ENCODE measurements around the gene SMIM31.
A peak's percentile ranks its signal among the peaks of the same experiment; 100 is the strongest.

Gene SMIM31

DNA sequence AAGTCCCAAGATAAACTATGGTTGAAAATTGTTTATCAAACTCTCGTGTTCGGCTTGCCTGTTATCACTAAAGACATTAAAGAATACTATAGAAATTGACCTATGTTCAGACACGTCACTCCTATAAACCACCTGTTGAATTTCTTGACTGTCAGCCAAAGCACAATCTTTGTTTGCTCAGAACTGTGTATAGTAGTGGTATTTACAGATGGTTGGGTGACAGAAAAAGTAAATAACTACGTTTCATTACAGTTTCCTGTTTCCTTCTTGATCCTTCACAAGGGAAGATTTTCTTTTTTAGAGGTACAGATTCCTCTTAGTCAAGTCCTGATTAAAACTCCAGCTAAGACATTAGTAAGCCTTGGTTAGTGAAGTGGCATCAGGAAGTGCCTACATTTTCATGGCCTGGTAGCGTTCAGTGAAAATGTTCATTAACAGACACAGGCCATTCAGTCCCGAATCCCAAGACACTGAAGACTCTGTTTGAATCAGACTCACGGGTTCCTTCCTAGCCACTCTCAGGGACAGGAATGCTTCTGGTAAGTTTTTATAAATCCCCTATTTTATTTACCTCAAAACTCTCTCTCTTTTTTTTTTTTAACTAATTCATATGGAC, at the start of gene SMIM31:
Gene SMIM31 (plus strand): TSS at position 259 of the 616 bp plus-strand sequence. CDS start 16,313 bp downstream, outside the sequence.
- no peak for DNase-seq (ENCODE audit: low read depth)

DNA sequence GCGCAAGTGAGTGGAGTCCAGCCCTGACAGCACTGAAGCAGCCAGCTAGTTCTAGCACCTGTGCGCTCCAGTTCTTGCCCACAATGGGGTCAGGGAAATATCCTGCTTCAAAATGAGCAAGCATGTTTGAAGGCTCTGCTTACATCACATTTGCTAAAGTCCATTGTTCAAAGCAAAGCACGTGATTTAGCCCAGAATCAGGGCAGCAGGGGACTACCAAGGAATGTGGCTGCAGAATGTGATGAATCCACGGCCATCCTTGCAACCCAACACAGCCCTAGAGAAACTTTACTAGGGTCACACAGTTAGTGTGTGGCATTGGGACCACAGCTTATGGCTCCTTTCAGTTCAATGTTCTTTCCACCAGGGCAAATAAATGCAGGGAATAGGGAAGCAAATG, 47.3 kb upstream of the SMIM31 start:
- no peak for DNase-seq (ENCODE audit: low read depth)

DNA sequence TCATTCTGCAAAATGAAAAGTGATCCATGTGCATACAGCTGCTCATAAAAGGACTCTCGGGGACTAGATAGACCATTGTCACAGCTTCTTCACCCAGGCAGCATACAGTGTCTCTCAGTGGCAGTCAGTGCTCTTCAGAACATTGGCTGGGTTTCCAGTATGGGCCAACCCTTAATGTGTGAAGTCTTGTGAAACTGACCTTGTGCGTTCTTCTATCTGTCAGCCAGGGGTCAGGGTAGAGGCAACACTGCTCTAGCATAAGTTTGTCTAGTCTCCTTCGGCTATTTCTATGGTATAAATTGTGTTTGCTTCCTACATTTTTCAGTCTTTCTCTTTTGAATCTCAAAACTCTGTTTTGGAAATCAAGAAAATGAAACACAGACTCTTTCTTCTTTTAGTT, 37.0 kb upstream of the SMIM31 start:
- DNase-seq (ENCODE audit: low read depth) = no peak

DNA sequence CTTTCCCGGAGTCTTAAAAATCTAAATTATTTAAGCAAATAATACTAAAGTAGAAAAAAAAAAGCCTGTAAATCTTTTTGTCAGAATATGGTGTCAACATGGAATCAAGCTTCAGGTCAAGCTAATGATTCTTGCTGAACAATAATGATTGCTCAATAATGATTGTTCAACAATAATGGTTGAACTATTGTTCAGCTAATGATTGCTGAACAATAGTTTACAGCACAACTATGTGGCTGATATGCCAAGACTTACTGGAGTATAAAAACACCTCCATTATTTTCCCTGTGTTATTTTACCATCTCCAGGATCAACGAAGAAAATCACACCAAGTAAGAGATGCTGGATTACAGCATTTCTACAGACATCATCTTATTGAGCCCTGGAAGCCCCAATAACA, 35.1 kb upstream of the SMIM31 start:
- DNase-seq (ENCODE audit: low read depth) = no peak

DNA sequence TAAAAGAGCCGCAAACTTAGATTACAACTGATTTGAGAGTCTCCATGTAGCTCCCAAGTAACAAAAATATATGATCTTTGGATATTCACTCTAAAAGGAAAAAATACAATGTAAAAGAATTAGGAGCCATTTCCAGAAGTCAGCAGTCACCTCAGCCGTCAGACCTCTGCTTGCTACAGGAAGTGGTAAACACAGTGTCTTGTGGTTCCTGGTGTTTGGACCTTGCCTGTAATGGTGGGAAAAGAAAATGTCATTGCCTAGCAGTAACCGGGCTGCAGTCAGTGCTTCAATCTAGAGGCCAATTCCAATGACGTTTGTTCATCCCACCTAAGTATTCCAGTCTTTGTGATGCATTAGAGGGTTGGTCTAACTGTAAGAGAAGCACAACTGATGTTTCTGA, 28.9 kb upstream of the SMIM31 start:
- no peak for DNase-seq (ENCODE audit: low read depth)

DNA sequence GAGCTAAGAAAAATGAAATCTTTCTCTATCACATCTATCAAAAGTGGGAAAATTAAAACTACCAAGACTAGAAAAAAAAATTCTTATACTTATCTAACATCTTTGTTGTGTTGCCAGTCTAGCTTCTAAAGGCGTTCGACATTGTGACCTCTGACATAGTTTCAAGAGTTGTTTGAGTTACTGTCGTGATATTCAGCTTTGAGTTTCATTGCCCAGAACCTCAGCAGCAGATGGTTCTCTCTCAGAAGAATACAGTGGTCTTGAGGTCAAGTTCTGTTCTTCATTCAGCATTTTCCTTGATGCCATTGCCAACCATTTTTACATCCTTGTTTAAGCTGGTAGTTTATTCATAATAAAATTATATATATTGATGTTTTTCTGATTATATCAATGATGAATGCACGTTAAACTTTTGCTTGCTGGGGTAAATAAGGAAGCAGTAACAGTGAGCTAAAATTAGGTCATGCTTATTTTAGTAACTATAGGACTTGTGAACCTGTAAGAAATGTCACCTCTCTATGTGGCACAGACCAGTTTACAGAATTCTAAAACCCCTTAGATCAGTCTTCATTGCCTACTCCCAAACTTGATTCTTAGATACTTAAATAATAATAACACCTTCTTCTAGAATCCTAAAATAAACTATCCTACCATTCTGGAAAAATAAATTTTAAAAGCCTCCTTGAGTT, 23.1 kb upstream of the SMIM31 start:
- no peak for DNase-seq (ENCODE audit: low read depth)

DNA sequence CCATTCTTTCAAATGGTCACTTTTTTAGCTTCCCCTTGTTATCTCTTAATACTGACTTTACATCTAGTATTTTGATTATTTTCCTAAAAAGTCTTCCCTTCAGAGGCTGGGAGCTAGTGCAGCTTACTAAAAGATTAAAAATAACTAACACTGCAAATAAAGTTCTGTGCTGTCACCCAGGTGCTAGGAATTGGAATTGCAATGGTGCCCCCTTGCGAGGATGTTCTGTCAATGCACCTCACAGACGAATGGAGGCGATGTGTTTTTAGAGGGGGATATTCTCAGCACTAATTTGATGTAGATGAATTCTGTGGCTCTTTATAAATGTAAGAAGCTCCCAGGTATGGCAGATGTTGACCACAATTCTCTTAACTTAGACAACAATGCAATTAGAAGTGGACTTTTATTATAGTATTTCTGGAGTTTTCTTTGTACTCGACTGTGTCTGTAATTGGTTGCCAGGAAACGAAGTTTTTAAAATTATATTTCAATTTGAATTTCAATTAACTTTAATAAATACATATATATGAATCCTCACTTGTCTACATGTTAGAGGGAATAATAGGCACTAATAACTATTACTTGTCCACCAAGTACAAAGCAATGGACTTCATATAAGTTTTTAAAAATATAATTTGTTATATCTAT, 22.0 kb upstream of the SMIM31 start:
- peak; percentile 10 for DNase-seq (ENCODE audit: low read depth)

DNA sequence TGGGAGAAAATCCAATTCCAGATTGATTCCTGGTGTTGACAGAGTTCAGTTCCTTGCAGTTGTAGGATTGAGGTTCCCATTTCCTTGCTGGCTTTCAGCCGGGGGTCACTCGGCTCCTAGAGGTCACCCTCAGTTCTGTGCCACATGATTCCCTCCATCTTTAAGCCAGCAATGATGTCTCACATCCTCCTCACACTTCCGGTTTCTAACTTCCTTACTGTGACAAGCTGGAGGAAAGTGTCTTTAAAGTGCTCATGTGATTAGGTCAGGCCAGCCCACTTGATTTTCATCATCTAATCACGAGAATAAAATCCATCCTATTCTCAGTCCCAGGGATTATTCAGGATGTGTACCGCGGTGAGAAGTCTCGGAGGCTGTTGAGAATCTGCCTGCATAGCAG, 19.4 kb upstream of the SMIM31 start:
- DNase-seq (ENCODE audit: low read depth) = no peak

DNA sequence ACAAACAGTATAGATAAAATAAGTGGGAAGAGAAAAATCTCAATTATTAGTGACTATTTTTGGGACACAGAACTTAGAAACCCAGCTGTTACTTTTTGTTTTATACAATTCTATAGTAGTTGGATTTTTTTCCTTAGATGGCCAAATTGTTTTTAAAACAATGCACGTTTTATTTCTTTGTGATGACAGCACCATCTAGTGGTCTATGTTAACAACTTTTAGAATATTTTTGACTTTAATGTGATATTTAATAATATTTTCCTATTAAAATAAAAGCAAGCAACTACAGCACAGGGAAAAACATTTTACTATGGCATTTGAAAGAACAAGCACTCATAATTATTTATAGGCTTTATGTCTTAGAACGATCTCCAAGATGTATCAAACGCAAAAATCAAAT, 5.6 kb upstream of the SMIM31 start:
- DNase-seq (ENCODE audit: low read depth) = no peak

DNA sequence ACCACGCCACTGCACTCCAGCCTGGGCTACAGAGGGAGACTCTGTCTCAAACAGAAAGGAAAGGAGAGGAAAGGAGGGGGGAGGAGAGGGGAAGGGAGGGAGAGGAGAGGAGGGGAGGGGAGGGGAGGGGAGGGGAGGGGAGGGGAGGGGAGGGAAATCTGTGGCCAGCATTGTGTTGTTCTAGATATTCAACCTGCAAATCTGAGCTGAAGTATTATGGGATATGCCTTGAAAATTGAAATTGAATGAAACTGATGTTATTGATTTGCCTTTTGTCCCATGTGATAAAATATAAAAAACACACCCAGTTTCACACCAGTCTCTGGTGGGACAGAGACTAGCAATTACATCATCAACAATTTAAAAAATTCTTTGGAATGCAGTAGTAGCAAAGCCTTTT, 1.5 kb downstream of the SMIM31 start:
- DNase-seq (ENCODE audit: low read depth) = no peak

DNA sequence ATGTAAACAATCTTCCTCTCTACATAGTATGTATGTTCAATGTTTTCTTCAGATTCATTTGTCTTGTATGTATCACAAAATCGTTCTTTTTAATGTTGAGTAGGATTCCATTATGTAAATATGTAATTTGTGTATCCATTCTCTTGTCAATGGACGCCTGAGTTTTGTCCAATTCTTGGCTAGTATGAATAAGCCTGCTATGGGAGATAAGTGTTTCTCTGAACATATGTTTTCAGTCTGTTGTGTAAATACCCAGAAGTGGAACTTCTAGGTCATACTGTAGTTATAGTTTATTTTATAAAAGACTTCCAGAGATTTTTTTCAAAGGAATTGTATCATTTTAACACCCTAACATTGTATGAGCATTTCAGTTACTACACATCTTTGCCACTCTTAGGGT, 2.8 kb downstream of the SMIM31 start:
- DNase-seq (ENCODE audit: low read depth) = no peak

DNA sequence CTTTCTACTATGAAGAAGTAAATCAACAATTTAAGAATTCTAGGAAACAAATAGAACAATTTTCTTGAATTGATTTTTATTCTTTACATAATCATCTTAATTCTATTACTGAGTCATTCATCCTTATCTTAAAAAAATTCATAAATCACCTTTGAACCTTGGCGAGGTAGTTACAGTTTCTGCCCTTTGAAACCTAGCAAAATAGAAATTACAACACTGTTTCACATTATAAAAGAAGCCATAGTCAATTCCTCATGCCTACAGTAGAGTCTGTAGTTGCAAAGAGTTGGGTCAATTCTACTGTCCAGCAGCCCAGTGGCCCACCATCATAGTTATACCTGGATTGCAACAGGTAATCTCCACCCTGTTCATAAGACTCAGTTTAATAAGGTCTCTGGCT, 7.3 kb downstream of the SMIM31 start:
- DNase-seq (ENCODE audit: low read depth) = no peak

DNA sequence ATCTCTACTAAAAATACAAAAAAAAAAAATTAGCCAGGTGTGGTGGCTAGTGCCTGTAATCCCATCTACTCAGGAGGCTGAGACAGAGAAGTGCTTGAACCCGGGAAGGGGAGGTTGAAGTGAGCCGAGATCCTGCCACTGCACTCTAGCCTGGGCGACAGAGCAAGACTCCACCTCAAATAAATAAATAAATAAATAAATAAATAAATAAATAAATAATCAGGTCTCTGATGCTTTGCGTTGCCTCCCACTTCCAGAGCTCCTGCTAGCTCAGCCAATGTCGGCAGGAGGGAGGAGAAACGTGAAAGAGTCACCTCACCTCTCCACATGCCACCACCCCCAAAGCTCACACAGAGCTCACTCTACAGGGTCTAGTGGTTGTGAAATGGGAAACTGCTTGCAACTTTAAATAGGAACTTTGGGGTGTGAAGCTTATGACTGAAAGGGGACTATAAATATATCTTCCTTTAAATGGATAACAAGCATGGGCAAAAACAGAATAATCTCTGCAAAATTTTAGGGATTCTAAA, 7.9 kb downstream of the SMIM31 start:
- DNase-seq (ENCODE audit: low read depth) = no peak

DNA sequence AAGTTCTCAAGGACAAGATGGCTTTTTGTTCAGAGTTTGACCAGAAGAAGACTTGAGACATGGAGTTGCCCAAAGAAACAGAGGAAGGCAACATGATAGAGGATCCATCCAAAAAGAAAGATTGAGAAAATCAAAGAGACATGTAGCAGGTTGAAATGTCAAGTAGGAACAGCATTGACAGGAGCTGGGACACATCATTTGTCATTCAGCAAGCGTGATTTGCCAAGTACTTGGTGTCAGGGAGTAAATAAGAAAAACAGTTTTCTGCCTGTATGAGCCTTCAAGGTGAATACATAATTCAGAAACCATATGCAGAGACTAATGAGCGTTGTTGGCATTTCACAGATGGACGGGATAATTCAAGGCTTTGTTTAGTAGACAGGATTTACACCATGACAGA, 11.2 kb downstream of the SMIM31 start:
- DNase-seq (ENCODE audit: low read depth) = no peak

DNA sequence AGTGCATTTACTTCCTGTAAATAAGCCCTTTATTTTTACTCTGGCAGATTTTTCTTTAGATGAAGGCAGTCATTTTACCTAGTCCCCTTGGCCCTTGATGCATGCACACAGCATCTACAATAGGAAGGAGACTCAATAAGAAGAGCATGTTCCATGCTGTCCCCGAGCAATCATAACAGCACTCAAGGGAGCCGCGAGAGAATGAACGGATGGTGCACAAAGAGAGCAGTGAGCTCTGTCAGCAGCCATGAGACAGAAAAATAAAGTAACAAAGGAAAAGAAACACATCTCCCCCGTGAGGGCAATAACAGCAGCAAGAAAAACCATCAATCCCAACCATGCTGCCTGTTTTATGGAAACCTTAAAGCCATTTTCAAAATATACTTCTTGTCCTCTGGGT, 11.9 kb downstream of the SMIM31 start:
- DNase-seq (ENCODE audit: low read depth) = no peak

DNA sequence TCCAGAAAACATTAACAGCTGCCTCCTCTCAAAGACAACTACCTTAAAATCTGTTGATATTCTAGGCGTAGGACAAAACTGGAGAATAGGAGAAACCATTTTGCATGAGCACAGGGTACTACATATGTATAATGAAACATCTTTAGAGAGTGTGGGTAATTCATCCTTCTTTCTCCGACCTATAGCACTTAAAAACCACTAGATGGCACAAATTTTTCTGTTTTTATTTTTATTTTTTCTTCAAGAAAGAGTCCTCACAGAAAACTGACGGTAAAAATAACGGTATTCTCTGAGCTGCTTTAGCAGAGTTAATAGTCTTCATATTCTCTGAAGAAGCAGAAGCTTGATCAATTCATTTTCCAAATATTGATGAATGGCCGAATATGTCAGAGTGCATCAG, 14.6 kb downstream of the SMIM31 start:
- no peak for DNase-seq (ENCODE audit: low read depth)

DNA sequence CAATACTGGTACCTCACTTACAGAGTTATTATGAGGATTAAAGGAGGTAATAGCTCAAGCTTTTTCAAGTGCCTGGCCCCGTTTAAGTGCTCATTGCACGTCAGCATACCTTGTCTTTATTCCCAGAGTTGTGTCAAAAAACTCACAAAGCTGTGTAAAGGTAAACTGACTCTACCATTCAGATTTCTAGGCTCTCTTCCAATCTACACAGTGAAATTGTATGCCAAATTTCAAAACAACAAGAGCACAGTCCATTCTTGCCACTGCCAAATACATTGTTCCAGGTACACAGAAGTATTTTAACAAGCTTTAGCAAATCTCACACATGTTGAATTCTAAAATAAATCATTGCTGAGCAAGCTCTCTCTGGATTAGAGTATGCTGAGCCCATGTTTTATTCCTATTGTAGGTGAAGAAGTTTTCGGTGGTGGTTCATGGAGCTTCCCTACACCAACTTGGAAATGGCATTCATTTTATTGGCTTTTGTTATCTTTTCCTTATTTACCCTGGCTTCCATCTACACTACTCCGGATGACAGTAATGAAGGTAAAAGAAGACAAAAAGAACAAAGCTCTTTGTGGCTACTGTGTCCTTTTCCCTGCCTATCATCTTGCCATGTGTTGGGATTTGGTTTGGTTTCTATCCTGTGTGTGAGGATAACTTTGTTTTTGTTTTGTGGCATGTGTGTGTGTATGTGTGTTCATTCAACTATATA, 16.2 kb downstream of the SMIM31 start:
- DNase-seq (ENCODE audit: low read depth) = no peak

DNA sequence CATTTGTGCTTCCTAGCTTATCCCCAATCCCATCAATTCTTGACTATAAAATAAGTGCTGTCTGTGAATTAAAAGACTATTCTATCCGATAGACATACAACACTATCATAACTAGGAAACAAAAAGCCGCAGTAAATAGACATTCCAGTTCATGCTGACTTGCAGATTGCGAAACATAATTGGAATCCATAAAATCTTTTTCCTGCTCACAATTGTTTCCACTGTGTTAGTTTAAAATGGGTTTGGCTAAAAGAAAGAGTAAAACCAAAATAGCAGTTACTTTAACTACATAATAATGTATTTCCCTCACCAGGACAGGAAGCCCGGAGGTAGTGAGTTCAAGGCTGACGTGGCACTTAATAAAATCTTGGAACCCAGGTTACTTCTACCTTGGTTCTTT, 17.2 kb downstream of the SMIM31 start:
- no peak for DNase-seq (ENCODE audit: low read depth)

DNA sequence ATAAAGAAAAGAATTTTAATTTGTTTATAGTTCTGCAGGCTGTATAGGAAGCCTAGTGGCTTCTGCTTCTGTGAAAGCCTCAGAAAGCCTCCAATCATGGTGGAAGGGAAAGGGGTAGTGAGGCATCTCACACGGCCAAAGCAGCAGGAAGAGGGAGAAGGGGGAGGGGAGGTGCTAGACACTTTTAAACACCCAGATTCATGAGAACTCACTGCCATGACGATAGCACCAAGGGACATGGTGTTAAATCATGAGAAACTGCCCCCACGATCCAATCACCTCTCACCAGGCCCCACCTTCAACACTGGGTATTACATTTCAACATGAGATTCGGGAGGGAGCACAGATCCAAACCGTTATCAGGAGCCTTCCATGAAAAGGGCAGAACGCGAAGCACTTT, 18.1 kb downstream of the SMIM31 start:
- DNase-seq (ENCODE audit: low read depth) = no peak

DNA sequence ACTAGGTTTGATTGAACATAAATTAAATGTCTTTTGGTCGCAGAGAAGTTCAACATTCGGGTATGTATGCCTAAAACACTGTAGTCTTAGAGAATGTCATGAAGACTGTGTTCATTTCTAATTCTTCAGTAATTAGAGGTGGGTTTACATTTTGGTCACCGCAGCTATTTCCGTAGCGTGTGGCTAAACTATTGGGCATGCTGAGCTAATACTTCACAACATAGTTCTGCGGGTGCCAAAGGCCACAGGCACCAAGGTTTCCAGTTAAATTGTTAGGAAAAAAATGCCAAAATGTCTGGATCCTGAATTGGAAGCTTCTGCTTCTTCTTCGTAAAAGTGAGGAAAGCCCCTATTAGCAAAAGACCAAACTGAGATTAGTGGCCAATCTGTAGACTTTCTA, 25.1 kb downstream of the SMIM31 start:
- no peak for DNase-seq (ENCODE audit: low read depth)

DNA sequence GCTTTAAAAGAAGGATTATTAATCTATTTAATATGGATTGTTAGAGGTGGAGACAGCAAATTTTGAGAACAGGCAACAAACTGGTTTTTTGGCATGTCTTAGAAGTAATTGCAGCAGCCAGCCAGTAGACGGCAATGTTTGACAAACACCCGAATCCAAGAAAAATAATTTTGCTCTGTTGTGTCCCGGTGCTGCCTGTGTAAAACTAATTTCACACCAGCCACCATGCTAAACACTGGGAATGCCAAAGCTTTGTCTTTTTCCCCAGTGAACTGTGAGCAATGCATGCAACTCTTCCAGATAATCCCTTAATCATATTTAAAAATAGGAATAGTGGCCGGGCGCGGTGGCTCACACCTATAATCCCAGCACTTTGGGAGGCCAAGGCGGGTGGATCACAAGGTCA, 25.9 kb downstream of the SMIM31 start:
- no peak for DNase-seq (ENCODE audit: low read depth)

DNA sequence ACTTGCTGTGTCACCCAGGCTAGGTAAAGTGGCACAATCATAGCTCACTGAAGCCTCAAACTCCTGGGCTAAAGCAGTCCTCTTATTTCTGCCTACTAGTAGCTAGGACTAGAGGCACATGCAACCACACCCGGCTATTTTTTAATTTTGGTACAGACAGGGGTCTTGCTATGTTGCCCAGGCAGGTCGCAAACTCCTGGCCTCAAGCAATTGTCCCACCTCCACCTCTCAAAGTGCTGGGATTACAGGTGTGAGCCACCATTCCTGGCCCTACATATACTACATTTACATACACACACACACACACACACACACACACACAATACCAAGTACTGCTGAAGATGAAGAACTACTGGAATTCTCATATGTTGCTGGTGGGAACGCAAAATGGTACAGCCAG, 26.9 kb downstream of the SMIM31 start:
- no peak for DNase-seq (ENCODE audit: low read depth)

DNA sequence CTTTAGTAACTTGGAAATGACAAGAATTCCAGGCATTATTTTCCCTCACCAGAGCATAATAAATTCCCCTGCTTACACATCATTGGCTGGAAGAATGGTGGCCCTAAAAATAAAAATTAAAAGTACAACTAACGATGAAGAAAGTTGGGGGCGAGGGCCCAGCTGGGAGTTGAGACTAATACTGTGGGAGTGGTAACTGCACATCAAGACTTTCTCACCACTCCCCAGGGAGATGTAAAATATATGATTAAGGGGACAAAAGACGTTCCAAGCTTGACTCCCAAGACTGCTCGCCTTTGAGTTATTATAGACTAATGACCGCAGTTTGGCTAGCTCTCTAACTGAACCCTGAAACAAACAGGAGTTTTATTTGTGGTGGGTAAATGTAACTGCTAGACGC, 30.0 kb downstream of the SMIM31 start:
- no peak for DNase-seq (ENCODE audit: low read depth)
